ENCODE measurements around the gene NPPA.

Gene NPPA

DNA sequence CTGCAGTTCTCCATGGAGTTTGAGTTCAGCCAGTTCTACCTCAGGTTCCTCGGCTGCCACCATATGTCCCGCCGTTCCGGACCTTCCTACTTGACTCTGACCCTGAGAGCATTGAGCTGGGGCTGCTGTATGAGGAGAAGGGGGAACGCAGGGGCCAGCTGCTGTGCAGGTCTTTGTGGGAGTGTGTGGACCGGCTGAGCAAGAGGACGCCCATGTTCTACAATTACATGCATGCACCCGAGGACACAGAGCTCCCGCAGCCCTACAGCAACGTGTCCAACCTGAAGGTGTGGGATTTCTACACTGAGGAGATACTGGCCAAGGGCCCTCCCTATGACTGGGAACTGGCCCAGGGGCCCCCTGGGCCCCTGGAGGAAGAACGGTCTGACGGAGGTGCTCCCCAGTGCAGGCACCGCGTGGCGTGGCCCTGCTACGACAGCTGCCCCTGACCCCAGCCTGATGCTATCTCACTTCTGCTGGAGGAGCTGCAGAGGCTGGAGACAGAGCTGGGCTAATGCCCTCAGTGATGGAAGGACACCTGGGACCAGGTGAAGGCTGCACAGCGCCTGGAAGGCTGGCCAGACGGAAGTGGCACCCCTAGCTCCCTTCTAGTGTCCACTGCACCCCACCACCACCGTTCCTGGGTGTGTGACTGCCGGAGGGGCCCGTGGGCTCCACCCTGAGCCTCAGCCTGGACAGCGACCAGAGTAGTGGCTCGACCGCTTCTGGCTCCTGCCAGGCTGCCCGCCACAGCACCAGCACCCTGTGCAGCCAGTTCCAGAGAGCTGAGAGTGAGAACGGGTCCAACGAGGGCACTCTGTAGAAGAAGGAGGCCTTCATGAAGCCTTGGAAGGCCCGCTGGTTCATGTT, 32.0 kb upstream of the NPPA start:
- no peak for DNase-seq (ENCODE audit: low read depth)
- no peak overlapping the region for H3K4me3 ChIP-seq (ENCODE audit: low read depth, low read length)
- TF ChIP-seq, protein P1, sequence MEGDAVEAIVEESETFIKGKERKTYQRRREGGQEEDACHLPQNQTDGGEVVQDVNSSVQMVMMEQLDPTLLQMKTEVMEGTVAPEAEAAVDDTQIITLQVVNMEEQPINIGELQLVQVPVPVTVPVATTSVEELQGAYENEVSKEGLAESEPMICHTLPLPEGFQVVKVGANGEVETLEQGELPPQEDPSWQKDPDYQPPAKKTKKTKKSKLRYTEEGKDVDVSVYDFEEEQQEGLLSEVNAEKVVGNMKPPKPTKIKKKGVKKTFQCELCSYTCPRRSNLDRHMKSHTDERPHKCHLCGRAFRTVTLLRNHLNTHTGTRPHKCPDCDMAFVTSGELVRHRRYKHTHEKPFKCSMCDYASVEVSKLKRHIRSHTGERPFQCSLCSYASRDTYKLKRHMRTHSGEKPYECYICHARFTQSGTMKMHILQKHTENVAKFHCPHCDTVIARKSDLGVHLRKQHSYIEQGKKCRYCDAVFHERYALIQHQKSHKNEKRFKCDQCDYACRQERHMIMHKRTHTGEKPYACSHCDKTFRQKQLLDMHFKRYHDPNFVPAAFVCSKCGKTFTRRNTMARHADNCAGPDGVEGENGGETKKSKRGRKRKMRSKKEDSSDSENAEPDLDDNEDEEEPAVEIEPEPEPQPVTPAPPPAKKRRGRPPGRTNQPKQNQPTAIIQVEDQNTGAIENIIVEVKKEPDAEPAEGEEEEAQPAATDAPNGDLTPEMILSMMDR (IDR thresholded peaks at IDR 0.05; ENCODE audit: control insufficient read depth, extremely low read depth, insufficient read depth) = no peak

- DNase-seq (ENCODE audit: low read depth) = no peak
- no peak overlapping the region for H3K4me3 ChIP-seq (ENCODE audit: low read depth, low read length)
- TF ChIP-seq, protein P1 (IDR thresholded peaks at IDR 0.05; ENCODE audit: control insufficient read depth, extremely low read depth, insufficient read depth) = no peak
Observed at GRCh38 chr1:11878891-11879190, 31.3 kb upstream of the NPPA start.

DNA sequence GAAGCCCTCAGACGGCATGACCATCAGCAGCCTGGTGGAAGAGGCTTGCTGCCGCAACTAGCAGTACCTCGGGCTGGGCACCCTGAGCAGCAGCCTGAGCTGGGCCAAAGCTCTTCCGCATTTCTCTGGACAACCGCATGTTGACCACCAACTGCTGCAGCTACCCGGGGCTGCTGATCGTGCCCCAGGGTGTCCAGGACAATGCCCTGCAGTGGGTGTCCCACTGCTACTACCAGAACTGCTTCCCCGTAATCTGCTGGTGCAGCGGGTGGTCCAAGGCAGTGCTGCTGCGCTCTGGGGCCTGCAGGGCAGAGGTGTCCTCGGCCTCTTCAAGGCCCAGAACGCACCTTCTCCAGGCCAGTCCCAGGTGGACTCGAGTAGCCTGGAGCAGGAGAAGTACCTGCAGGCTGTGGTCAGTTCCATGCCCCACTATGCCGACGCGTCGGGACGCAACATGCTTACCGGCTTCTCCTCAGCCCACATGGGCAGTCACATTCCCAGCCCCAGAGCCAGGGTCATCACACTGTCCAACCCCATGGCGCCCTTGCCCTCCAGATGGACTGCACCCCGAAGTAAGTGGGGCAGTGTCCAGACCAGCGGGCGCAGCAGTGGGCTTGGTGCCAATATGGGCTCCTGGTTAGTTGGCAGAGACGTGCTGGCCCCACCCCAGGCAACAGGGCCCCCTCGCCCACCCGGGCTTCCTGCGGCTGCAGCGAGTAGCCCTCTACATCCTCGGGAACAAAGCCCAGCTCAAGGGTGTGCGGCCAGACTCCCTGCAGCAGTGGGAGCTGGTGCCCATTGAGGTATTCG, 30.7 kb upstream of the NPPA start:
- no peak for DNase-seq (ENCODE audit: low read depth)
- no peak overlapping the region for H3K4me3 ChIP-seq (ENCODE audit: low read depth, low read length)
- TF ChIP-seq, protein P1 (IDR thresholded peaks at IDR 0.05; ENCODE audit: control insufficient read depth, extremely low read depth, insufficient read depth) = no peak

DNA sequence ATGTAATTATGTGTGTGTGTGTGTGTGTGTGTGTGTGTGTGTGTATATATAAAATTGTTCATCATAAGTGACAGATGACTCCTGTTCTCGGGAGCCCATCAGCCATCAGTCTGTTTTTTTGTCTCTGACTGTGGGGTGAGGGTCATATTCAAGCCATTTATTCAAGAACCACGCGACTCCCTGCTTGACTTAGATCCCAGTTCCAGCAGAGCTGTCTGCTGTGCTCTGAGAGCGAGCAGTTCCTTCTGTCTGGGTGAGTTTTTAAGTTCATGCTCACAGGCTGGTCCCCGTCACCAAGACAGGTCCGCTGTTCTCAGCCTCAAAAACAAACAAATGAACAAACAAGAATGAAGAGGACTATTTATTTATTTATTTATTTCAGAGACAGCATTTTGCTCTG, 29.5 kb upstream of the NPPA start:
- DNase-seq (ENCODE audit: low read depth) = no peak
- no peak overlapping the region for H3K4me3 ChIP-seq (ENCODE audit: low read depth, low read length)
- TF ChIP-seq, protein P1 (IDR thresholded peaks at IDR 0.05; ENCODE audit: control insufficient read depth, extremely low read depth, insufficient read depth) = no peak

DNA sequence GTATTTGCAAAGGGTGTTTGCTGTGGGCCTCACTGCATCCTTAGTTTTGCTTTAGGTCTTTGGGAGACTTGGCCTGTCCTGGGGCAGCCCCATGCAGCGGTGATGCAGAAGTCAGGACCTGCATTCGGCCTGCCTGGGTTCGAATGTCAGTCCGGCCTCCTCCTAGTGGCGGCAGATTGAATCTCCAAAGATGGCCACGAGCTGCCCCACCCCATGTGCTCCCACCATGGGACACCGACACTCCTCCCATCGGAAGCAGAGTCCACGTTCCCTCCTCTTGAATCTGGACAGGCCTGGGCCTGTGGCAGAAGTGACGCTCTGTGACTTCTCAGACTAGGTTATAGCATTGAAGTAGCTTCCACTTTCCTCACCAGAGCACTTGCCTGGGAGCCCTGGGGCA, 27.5 kb upstream of the NPPA start:
- H3K4me3 ChIP-seq (ENCODE audit: low read depth, low read length) = no peak overlapping the region
- DNase-seq (ENCODE audit: low read depth) = no peak
- TF ChIP-seq, protein P1 (IDR thresholded peaks at IDR 0.05; ENCODE audit: control insufficient read depth, extremely low read depth, insufficient read depth) = no peak

DNA sequence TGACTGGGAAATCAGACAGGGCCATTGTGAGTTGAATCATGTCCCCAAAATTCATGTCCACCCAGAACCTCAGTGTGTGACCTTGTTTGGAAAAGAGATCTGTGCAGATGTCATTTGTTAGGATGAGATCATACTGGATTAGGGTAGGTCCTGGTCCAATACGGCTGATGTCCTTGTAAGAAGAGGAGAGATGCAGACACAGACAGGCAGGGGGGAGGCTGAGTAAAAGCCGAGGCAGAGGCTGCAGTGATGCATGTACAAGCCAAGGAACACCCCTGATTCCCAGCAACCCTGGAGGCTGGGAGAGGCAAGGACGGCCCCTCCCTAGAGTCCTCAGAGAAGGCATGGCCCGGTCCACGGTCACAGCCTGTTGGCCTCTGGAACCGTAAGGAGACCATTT, 27.0 kb upstream of the NPPA start:
- TF ChIP-seq, protein P1 (IDR thresholded peaks at IDR 0.05; ENCODE audit: control insufficient read depth, extremely low read depth, insufficient read depth) = no peak
- no peak overlapping the region for H3K4me3 ChIP-seq (ENCODE audit: low read depth, low read length)
- no peak for DNase-seq (ENCODE audit: low read depth)

Measured in LNCaP clone FGC (cell line).